ENCODE measurements around the gene CYP4F3.

DNA sequence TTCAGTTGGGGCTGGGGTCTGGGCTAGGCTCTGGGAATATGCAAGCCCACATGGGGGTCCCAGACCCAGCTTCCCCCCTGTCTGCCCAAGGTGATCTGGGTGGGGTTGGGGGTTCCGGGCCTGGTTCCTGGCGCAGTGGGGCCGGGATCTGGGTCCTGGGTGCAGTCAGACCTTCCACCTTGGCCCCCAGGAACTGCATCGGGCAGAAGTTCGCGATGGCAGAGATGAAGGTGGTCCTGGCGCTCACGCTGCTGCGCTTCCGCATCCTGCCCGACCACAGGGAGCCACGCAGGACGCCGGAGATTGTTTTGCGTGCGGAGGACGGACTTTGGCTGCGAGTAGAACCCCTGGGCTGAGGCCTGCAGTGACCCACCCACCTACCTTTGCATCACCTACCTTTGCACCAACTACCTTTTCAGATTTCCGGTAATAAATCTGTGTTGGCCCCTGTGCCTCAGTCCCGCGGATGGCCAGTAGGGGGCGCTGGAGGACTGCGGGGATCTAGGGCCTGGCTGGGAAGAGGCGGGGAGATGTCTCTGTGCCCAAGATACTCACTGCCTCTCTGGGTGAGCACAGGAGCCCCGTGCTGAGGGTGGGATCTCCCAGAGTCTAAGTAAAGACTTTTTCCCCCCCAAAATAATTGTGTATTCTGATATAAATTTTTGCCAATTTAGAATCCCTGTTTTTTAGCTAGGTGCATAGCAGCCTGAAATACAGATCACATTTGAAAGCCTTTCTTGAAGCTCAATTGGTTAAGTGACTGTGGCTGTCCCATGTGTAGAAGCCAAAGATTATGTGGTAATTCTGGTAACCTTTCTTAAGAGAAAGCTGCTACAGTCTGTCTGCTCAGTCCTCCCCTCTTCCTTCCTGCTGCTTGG is 11.5 kb upstream of the CYP4F3 start:
- TF ChIP-seq, protein P1, sequence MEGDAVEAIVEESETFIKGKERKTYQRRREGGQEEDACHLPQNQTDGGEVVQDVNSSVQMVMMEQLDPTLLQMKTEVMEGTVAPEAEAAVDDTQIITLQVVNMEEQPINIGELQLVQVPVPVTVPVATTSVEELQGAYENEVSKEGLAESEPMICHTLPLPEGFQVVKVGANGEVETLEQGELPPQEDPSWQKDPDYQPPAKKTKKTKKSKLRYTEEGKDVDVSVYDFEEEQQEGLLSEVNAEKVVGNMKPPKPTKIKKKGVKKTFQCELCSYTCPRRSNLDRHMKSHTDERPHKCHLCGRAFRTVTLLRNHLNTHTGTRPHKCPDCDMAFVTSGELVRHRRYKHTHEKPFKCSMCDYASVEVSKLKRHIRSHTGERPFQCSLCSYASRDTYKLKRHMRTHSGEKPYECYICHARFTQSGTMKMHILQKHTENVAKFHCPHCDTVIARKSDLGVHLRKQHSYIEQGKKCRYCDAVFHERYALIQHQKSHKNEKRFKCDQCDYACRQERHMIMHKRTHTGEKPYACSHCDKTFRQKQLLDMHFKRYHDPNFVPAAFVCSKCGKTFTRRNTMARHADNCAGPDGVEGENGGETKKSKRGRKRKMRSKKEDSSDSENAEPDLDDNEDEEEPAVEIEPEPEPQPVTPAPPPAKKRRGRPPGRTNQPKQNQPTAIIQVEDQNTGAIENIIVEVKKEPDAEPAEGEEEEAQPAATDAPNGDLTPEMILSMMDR (IDR thresholded peaks at IDR 0.05; ENCODE audit: low read length): peak; percentile 95
- no peak for TF ChIP-seq EZH2 (IDR thresholded peaks at IDR 0.05; ENCODE audit: borderline replicate concordance, low read length)
